ENCODE measurements around the gene TTC38. TPM values are rescaled to one million over a fixed set of nuclear protein-coding genes. Genes with fewer than 3 reads are reported as not detected.

The TTC38 gene
- total and polyA plus RNA-seq, 4 donors: 14.8 to 33.9 (median 28.6) TPM

GRCh38 chr22:46259374-46259773, 8.4 kb upstream of the TTC38 start:
- DNase-seq (no peak), ATAC-seq (ENCODE audit: insufficient read depth, low FRiP score) (no peak)
- Histone ChIP-seq H3K4me3 (no peak overlapping the region), H3K27me3 (ENCODE audit: control insufficient read depth in 3 of 3, insufficient read depth in 3 of 3, low read length in 2 of 3) (peaks cover 0 to 31% (median 19%) of the 10 kb centered on the region in 3 donors), H3K9ac (ENCODE audit: insufficient read depth in 1 of 2, low read length in 2 of 2) (no peak overlapping the region), H3K4me1 (ENCODE audit: control insufficient read depth in 5 of 5, insufficient read depth in 5 of 5, low read length in 5 of 5) (peaks cover 0 to 8% (median 0%) of the 10 kb centered on the region in 5 donors), H3K9me3 (ENCODE audit: control insufficient read depth in 4 of 4, insufficient read depth in 3 of 4, low read length in 3 of 4) (peaks cover 0 to 19% (median 0%) of the 10 kb centered on the region in 4 donors), H3K36me3 (ENCODE audit: control insufficient read depth in 4 of 4, insufficient read depth in 4 of 4, low read length in 4 of 4) (no peaks in the 10 kb centered on the region), H3K27ac (ENCODE audit: low read depth in 1 of 2, low read length in 1 of 2) (no peak overlapping the region)
- WGBS, 2 donors: 29 to 63% methylated on average over 12 of the region's 12 CpGs
- no peak for TF ChIP-seq CTCF (IDR thresholded peaks at IDR 0.05; ENCODE audit: control extremely low read depth, extremely low read depth)

DNA sequence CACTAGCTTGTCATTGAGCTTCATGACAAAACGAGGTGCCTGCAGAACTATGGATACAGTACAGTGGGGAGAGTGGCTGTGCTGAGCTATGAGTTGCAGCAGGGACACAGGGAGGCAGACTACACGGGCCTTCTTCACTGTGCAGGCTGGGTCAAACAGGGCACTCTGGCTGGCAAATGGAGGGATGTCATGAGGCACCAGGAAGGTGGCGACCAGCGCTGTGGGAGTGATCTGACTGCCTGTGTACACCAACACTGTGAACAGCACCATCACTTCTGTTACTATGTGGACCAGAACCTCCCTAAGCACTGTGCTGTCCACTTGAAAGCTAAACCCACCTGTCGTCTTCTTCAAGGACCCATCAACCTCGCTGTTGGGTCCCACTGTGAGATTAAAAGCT, 7.8 kb upstream of the TTC38 start:
- ATAC-seq (ENCODE audit: insufficient read depth, low FRiP score): no peak

DNA sequence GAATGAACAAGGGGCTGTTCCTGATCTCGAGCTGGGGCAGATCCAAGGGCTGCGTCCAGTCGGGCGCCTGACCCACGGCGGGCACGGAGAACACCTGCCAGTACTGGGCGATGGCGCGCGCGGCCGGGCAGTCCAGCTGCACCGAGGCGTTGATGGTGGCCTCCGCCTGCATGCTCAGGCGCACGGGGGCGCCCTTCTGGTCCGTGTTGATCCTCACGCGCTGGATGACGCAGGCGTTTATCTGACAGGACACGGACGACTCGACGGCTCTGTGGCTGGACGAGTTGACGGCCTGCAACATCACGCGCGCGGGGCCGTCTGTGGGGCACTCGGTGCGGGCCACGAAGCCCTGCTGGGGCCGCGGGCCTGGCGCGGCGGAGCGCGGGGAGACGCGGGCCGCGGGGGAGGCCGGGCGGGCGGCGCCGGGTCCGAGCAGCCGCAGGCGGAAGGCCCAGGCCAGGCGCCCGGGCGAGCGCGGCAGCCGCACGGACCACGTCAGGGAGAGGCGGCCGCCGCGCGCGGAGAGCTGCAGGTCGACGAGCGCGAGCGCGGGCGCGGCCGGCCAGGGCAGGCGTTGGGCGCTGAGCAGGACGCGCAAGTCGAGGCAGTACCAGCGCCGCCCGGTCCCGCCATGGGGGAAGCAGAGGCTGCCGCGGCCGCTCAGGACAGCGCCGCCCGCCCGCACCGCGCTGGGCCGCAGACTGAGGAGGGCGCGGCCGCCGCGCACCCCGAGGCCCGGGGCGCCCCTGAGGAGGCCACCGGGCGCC, 5.2 kb upstream of the TTC38 start:
- WGBS, 2 donors: 9 to 10% methylated on average over 60 to 109 of the region's 109 CpGs
- Histone ChIP-seq H3K9me3 (ENCODE audit: control insufficient read depth in 4 of 4, insufficient read depth in 3 of 4, low read length in 3 of 4) (peaks cover 0 to 14% (median 0%) of the 10 kb centered on the region in 4 donors), H3K4me3 (peak overlapping the region; percentile 38), H3K9ac (ENCODE audit: insufficient read depth in 1 of 2, low read length in 2 of 2) (no peak overlapping the region), H3K27ac (ENCODE audit: low read depth in 1 of 2, low read length in 1 of 2) (no peak overlapping the region), H3K4me1 (ENCODE audit: control insufficient read depth in 5 of 5, insufficient read depth in 5 of 5, low read length in 5 of 5) (peaks cover 0 to 8% (median 3%) of the 10 kb centered on the region in 5 donors), H3K27me3 (ENCODE audit: control insufficient read depth in 3 of 3, insufficient read depth in 3 of 3, low read length in 2 of 3) (peaks cover 0 to 31% (median 19%) of the 10 kb centered on the region in 3 donors), H3K36me3 (ENCODE audit: control insufficient read depth in 4 of 4, insufficient read depth in 4 of 4, low read length in 4 of 4) (no peaks in the 10 kb centered on the region)
- DNase-seq: peak; percentile 29 to 61 (median 44)
- TF ChIP-seq CTCF (IDR thresholded peaks at IDR 0.05; ENCODE audit: control extremely low read depth, extremely low read depth): peak; percentile 28
- ATAC-seq (ENCODE audit: insufficient read depth, low FRiP score): peak; percentile 62

More for the DNA sequence above, 7.8 kb upstream of the TTC38 start:
- TF ChIP-seq CTCF (IDR thresholded peaks at IDR 0.05; ENCODE audit: control extremely low read depth, extremely low read depth): no peak
- peaks cover 0 to 19% (median 0%) of the 10 kb centered on the region in 4 donors for H3K9me3 ChIP-seq (ENCODE audit: control insufficient read depth in 4 of 4, insufficient read depth in 3 of 4, low read length in 3 of 4)
- peaks cover 0 to 31% (median 19%) of the 10 kb centered on the region in 3 donors for H3K27me3 ChIP-seq (ENCODE audit: control insufficient read depth in 3 of 3, insufficient read depth in 3 of 3, low read length in 2 of 3)
- peaks cover 0 to 8% (median 0%) of the 10 kb centered on the region in 5 donors for H3K4me1 ChIP-seq (ENCODE audit: control insufficient read depth in 5 of 5, insufficient read depth in 5 of 5, low read length in 5 of 5)
- H3K9ac ChIP-seq (ENCODE audit: insufficient read depth in 1 of 2, low read length in 2 of 2): no peak overlapping the region
- no peak for DNase-seq
- H3K4me3 ChIP-seq: no peak overlapping the region
- no peaks in the 10 kb centered on the region for H3K36me3 ChIP-seq (ENCODE audit: control insufficient read depth in 4 of 4, insufficient read depth in 4 of 4, low read length in 4 of 4)
- WGBS, 2 donors: 79 to 80% methylated on average over 6 of the region's 6 CpGs
- no peak overlapping the region for H3K27ac ChIP-seq (ENCODE audit: low read depth in 1 of 2, low read length in 1 of 2)

Data from lung (tissue), 12 donors.